ENCODE data around the gene TRIM66. TPM values are rescaled to one million over a fixed set of nuclear protein-coding genes. Genes with fewer than 3 reads are reported as not detected.

TRIM66 gene
- total RNA-seq, 1 experiment from 2014 or later = 2.1 TPM

GRCh38 chr11:8661001-8661795, 21.3 kb downstream of the TRIM66 start:
- Histone ChIP-seq H3K14ac (ENCODE audit: insufficient read depth, low read length) (no peak overlapping the region), H3K23ac (ENCODE audit: insufficient read length, low read depth, low read length) (no peak overlapping the region), H2BK20ac (ENCODE audit: low read depth, low read length, poor library complexity, severe bottlenecking) (no peak overlapping the region), H3K4ac (ENCODE audit: low read depth, low read length) (no peak overlapping the region), H3K79me1 (ENCODE audit: insufficient read depth, low read depth, low read length, poor library complexity, severe bottlenecking) (no peaks in the 10 kb centered on the region), H4K5ac (ENCODE audit: insufficient read length, low read depth, low read length) (no peak overlapping the region), H4K91ac (ENCODE audit: insufficient read length, low read depth, low read length) (no peak overlapping the region), H3K18ac (ENCODE audit: insufficient read length, low read depth, low read length) (no peak overlapping the region), H4K20me1 (ENCODE audit: control insufficient read depth, insufficient read depth, insufficient read length) (no peaks in the 10 kb centered on the region), H3K27me3 (ENCODE audit: insufficient read depth, low read length) (no peaks in the 10 kb centered on the region), H3K23me2 (ENCODE audit: insufficient read length, low read depth, low read length, poor library complexity, severe bottlenecking) (no peaks in the 10 kb centered on the region), H3K9me3 (ENCODE audit: control insufficient read depth, low read depth, low read length) (no peaks in the 10 kb centered on the region), H2AFZ (ENCODE audit: low read length) (no peak overlapping the region), H2BK12ac (ENCODE audit: insufficient read length, low read depth, low read length) (no peak overlapping the region), H3K4me2 (ENCODE audit: insufficient read depth, insufficient read length, low read length) (no peak overlapping the region), H3K27ac (ENCODE audit: insufficient read length, low read depth, low read length) (no peak overlapping the region), H2BK5ac (ENCODE audit: insufficient read length, low read length) (no peak overlapping the region), H3K79me2 (ENCODE audit: insufficient read depth, low read length) (no peaks in the 10 kb centered on the region; the same call in 1 of the 2 replicates), H3T11ph (ENCODE audit: low read length) (no peak overlapping the region), H2BK120ac (ENCODE audit: low read depth, low read length, poor library complexity, severe bottlenecking) (no peak overlapping the region), H3K56ac (ENCODE audit: insufficient read length, low read depth, low read length) (no peak overlapping the region), H2BK15ac (ENCODE audit: low read depth, low read length) (no peak overlapping the region), H3K4me1 (ENCODE audit: insufficient read depth, low read length) (no peaks in the 10 kb centered on the region), H4K8ac (replicated peaks; ENCODE audit: insufficient read length, low read depth, low read length) (no peak overlapping the region), H2AK5ac (ENCODE audit: insufficient read length, low read length) (no peak overlapping the region), H3K9ac (ENCODE audit: extremely low read depth, insufficient read length, low read length) (no peak overlapping the region)
- H3K4me1 Mint-ChIP-seq = peaks cover 12 to 20% of the 10 kb centered on the region in 2 experiments
- H3K4me3 Mint-ChIP-seq = no peak overlapping the region
- no CpG with 5 or more reads among the region's 6 CpGs for WGBS (ENCODE audit: extremely low coverage, insufficient read length, low lambda C conversion rate)
- DNase-seq = no peak
- peak overlapping the region in 1 of 3 experiments; percentile 62; a peak in 1 of 7 replicates for H3K27ac Mint-ChIP-seq
- no peaks in the 10 kb centered on the region for H3K36me3 Mint-ChIP-seq (ENCODE audit: insufficient read depth in 1 of 3, low read depth in 3 of 3)
- H3K27me3 Mint-ChIP-seq (ENCODE audit: low read depth) = no peaks in the 10 kb centered on the region
- no peaks in the 10 kb centered on the region for H3K9me3 Mint-ChIP-seq
- no peak for TF ChIP-seq CTCF (conservative IDR thresholded peaks at IDR 0.05)
